ENCODE data around the gene NMNAT3. TPM values are rescaled to one million over a fixed set of nuclear protein-coding genes. Genes with fewer than 3 reads are reported as not detected.

NMNAT3 gene
- total RNA-seq, 1 experiment from 2014 or later = 4.6 TPM

- Mint-ChIP-seq H3K27ac (no peak overlapping the region), H3K9me3 (peaks cover 9% of the 10 kb centered on the region), H3K4me1 (peaks cover 4% of the 10 kb centered on the region), H3K27me3 (ENCODE audit: low read depth) (peaks cover 4% of the 10 kb centered on the region), H3K36me3 (no peaks in the 10 kb centered on the region), H3K4me3 (no peak overlapping the region)
- ChIA-PET CTCF (no interaction called here), POLR2A (no interaction called here)
- TF ChIP-seq MAX (CRISPR knock-in tag; IDR thresholded peaks at IDR 0.05) (no peak), HMGA2 (CRISPR knock-in tag; IDR thresholded peaks at IDR 0.05) (no peak), TP53 (CRISPR knock-in tag; IDR thresholded peaks at IDR 0.05) (no peak), NFYB (CRISPR knock-in tag; conservative IDR thresholded peaks at IDR 0.05; ENCODE audit: low read depth) (no peak), EMX1 (CRISPR knock-in tag; IDR thresholded peaks at IDR 0.05) (no peak), ZNF263 (CRISPR knock-in tag; IDR thresholded peaks at IDR 0.05; ENCODE audit: low read depth) (no peak), SOX15 (CRISPR knock-in tag; IDR thresholded peaks at IDR 0.05) (no peak), HMGXB4 (CRISPR knock-in tag; IDR thresholded peaks at IDR 0.05) (no peak)
- TF ChIP-seq, protein P1, sequence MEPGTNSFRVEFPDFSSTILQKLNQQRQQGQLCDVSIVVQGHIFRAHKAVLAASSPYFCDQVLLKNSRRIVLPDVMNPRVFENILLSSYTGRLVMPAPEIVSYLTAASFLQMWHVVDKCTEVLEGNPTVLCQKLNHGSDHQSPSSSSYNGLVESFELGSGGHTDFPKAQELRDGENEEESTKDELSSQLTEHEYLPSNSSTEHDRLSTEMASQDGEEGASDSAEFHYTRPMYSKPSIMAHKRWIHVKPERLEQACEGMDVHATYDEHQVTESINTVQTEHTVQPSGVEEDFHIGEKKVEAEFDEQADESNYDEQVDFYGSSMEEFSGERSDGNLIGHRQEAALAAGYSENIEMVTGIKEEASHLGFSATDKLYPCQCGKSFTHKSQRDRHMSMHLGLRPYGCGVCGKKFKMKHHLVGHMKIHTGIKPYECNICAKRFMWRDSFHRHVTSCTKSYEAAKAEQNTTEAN (CRISPR knock-in tag; IDR thresholded peaks at IDR 0.05) = no peak
- ATAC-seq (no peak), DNase-seq (ENCODE audit: low spot score) (no peak)
These were observed 8.9 kb upstream of the NMNAT3 start for GRCh38 chr3:139686624-139687023.

DNA sequence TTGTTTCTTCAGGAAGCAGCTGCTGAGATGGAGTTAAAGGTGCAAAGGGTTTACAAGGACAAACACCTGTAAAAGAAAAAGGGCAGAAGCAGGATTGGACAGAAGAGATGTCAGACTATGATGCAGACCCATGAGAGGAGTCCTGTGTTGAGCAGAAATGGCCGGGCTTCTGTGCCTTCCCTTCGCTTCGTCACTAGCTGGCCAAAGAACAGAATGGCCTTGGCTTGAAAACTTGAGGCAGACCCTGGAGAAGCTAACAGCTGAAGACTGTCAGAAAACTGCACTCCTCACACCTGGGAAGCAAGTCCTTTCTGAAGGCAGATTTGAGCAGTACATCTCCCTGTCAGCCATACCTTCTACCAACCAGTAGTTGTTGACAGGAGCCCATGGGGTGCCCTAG, 8.4 kb upstream of the NMNAT3 start:
- peaks cover 4% of the 10 kb centered on the region for H3K4me1 Mint-ChIP-seq
- H3K27me3 Mint-ChIP-seq (ENCODE audit: low read depth) = peaks cover 4% of the 10 kb centered on the region
- ChIA-PET CTCF (no interaction called here), POLR2A (no interaction called here)
- peaks cover 9% of the 10 kb centered on the region for H3K9me3 Mint-ChIP-seq
- DNase-seq (ENCODE audit: low spot score) (no peak), ATAC-seq (no peak)
- H3K4me3 Mint-ChIP-seq = no peak overlapping the region
- no peaks in the 10 kb centered on the region for H3K36me3 Mint-ChIP-seq
- H3K27ac Mint-ChIP-seq = no peak overlapping the region
- no peak for TF ChIP-seq TEAD4 (CRISPR knock-in tag; IDR thresholded peaks at IDR 0.05)
- TF ChIP-seq NFYB (CRISPR knock-in tag; conservative IDR thresholded peaks at IDR 0.05; ENCODE audit: low read depth) = no peak
- TF ChIP-seq GABPB1 (CRISPR knock-in tag; IDR thresholded peaks at IDR 0.05) = no peak
- TF ChIP-seq FOXP1 (CRISPR knock-in tag; IDR thresholded peaks at IDR 0.05; ENCODE audit: borderline replicate concordance) = no peak
- TF ChIP-seq, protein P2, sequence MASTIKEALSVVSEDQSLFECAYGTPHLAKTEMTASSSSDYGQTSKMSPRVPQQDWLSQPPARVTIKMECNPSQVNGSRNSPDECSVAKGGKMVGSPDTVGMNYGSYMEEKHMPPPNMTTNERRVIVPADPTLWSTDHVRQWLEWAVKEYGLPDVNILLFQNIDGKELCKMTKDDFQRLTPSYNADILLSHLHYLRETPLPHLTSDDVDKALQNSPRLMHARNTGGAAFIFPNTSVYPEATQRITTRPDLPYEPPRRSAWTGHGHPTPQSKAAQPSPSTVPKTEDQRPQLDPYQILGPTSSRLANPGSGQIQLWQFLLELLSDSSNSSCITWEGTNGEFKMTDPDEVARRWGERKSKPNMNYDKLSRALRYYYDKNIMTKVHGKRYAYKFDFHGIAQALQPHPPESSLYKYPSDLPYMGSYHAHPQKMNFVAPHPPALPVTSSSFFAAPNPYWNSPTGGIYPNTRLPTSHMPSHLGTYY (CRISPR knock-in tag; IDR thresholded peaks at IDR 0.05) = no peak
- TF ChIP-seq NFATC4 (CRISPR knock-in tag; IDR thresholded peaks at IDR 0.05) = no peak
- no peak for TF ChIP-seq MYBL2 (CRISPR knock-in tag; IDR thresholded peaks at IDR 0.05)
- no peak for TF ChIP-seq ZNF219 (CRISPR knock-in tag; IDR thresholded peaks at IDR 0.05; ENCODE audit: borderline replicate concordance)
- TF ChIP-seq NR2C2 (CRISPR knock-in tag; IDR thresholded peaks at IDR 0.05) = no peak
- TF ChIP-seq, protein P3, sequence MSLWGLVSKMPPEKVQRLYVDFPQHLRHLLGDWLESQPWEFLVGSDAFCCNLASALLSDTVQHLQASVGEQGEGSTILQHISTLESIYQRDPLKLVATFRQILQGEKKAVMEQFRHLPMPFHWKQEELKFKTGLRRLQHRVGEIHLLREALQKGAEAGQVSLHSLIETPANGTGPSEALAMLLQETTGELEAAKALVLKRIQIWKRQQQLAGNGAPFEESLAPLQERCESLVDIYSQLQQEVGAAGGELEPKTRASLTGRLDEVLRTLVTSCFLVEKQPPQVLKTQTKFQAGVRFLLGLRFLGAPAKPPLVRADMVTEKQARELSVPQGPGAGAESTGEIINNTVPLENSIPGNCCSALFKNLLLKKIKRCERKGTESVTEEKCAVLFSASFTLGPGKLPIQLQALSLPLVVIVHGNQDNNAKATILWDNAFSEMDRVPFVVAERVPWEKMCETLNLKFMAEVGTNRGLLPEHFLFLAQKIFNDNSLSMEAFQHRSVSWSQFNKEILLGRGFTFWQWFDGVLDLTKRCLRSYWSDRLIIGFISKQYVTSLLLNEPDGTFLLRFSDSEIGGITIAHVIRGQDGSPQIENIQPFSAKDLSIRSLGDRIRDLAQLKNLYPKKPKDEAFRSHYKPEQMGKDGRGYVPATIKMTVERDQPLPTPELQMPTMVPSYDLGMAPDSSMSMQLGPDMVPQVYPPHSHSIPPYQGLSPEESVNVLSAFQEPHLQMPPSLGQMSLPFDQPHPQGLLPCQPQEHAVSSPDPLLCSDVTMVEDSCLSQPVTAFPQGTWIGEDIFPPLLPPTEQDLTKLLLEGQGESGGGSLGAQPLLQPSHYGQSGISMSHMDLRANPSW (CRISPR knock-in tag; conservative IDR thresholded peaks at IDR 0.05; ENCODE audit: low read depth) = no peak
- TF ChIP-seq ATF1 (CRISPR knock-in tag; IDR thresholded peaks at IDR 0.05) = no peak
- no peak for TF ChIP-seq JAZF1 (CRISPR knock-in tag; IDR thresholded peaks at IDR 0.05)
- TF ChIP-seq, protein P4, sequence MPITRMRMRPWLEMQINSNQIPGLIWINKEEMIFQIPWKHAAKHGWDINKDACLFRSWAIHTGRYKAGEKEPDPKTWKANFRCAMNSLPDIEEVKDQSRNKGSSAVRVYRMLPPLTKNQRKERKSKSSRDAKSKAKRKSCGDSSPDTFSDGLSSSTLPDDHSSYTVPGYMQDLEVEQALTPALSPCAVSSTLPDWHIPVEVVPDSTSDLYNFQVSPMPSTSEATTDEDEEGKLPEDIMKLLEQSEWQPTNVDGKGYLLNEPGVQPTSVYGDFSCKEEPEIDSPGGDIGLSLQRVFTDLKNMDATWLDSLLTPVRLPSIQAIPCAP (CRISPR knock-in tag; IDR thresholded peaks at IDR 0.05) = no peak
- TF ChIP-seq SOX15 (CRISPR knock-in tag; IDR thresholded peaks at IDR 0.05) = no peak
- TF ChIP-seq, protein P5, sequence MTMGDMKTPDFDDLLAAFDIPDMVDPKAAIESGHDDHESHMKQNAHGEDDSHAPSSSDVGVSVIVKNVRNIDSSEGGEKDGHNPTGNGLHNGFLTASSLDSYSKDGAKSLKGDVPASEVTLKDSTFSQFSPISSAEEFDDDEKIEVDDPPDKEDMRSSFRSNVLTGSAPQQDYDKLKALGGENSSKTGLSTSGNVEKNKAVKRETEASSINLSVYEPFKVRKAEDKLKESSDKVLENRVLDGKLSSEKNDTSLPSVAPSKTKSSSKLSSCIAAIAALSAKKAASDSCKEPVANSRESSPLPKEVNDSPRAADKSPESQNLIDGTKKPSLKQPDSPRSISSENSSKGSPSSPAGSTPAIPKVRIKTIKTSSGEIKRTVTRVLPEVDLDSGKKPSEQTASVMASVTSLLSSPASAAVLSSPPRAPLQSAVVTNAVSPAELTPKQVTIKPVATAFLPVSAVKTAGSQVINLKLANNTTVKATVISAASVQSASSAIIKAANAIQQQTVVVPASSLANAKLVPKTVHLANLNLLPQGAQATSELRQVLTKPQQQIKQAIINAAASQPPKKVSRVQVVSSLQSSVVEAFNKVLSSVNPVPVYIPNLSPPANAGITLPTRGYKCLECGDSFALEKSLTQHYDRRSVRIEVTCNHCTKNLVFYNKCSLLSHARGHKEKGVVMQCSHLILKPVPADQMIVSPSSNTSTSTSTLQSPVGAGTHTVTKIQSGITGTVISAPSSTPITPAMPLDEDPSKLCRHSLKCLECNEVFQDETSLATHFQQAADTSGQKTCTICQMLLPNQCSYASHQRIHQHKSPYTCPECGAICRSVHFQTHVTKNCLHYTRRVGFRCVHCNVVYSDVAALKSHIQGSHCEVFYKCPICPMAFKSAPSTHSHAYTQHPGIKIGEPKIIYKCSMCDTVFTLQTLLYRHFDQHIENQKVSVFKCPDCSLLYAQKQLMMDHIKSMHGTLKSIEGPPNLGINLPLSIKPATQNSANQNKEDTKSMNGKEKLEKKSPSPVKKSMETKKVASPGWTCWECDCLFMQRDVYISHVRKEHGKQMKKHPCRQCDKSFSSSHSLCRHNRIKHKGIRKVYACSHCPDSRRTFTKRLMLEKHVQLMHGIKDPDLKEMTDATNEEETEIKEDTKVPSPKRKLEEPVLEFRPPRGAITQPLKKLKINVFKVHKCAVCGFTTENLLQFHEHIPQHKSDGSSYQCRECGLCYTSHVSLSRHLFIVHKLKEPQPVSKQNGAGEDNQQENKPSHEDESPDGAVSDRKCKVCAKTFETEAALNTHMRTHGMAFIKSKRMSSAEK (CRISPR knock-in tag; IDR thresholded peaks at IDR 0.05; ENCODE audit: borderline replicate concordance) = no peak
- TF ChIP-seq ZMAT4 (CRISPR knock-in tag; IDR thresholded peaks at IDR 0.05) = no peak

Data from WTC11 (cell line).